ENCODE data around the gene GLOD4. TPM values are rescaled to one million over a fixed set of nuclear protein-coding genes. Genes with fewer than 3 reads are reported as not detected.

Gene GLOD4
- polyA plus RNA-seq, 1 experiment, result 42.2 TPM

DNA sequence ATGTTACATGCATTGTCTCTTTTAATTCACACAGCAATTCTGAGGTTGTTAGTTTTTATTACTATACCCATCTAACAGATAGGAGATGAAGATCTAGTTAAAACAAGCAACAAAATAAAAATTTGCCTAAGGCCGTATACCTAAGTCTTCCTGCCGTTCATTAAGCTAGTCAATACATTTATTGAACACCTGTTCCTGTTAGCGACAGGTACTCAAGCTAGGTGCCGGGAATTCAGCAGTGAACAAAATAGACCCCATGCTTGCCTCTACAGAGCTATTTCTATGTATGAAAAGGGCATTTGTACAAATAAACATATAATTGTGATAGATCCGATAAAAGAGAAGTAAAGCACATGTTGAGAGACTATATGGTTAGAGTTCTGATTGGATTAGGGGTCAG is 64.0 kb downstream of the GLOD4 start:
- Histone ChIP-seq H3K4me3 (ENCODE audit: low read depth, low read length) (no peak overlapping the region), H3K9me3 (ENCODE audit: control insufficient read depth, insufficient read depth, low read length) (peaks cover 5% of the 10 kb centered on the region; the same call in 1 of the 2 replicates), H3K27ac (ENCODE audit: low read depth, low read length) (no peak overlapping the region), H3K27me3 (ENCODE audit: control insufficient read depth, insufficient read depth, low read length) (no peaks in the 10 kb centered on the region)
- ChIA-PET CTCF (interaction anchor here (0.7 to 2.3 kb wide), 4 partner anchors 17 to 306 kb away, joined by 3 to 10 read pairs (median 4); partner anchors contain the start of gene TIMM22), POLR2A (no interaction called here)
- DNase-seq (ENCODE audit: low read depth, low spot score), result no peak
- TF ChIP-seq, protein P1, sequence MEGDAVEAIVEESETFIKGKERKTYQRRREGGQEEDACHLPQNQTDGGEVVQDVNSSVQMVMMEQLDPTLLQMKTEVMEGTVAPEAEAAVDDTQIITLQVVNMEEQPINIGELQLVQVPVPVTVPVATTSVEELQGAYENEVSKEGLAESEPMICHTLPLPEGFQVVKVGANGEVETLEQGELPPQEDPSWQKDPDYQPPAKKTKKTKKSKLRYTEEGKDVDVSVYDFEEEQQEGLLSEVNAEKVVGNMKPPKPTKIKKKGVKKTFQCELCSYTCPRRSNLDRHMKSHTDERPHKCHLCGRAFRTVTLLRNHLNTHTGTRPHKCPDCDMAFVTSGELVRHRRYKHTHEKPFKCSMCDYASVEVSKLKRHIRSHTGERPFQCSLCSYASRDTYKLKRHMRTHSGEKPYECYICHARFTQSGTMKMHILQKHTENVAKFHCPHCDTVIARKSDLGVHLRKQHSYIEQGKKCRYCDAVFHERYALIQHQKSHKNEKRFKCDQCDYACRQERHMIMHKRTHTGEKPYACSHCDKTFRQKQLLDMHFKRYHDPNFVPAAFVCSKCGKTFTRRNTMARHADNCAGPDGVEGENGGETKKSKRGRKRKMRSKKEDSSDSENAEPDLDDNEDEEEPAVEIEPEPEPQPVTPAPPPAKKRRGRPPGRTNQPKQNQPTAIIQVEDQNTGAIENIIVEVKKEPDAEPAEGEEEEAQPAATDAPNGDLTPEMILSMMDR (IDR thresholded peaks at IDR 0.05; ENCODE audit: low read depth, low read length), result no peak

Other genes with a start within 250 kb of the GLOD4 start
- gene VPS53, start 67.4 kb downstream of the GLOD4 start, polyA plus RNA-seq (2011; rRNA removed), result 29.2 and 32.7 TPM in 2 replicates
- 23.9 and 27.1 TPM in 2 replicates for gene TLCD3A, start 49.7 kb downstream of the GLOD4 start, polyA plus RNA-seq (2011; rRNA removed)
- gene GEMIN4, start 30.0 kb downstream of the GLOD4 start, polyA plus RNA-seq (2011; rRNA removed), result 9.3 and 13.6 TPM in 2 replicates
- gene MRM3, start 73 bp upstream of the GLOD4 start, polyA plus RNA-seq (2011; rRNA removed), result 8.1 and 8.7 TPM in 2 replicates
- 118 and 135 TPM in 2 replicates for gene NXN, start 197.5 kb upstream of the GLOD4 start, polyA plus RNA-seq (2011; rRNA removed)
- gene TIMM22, start 214.8 kb upstream of the GLOD4 start, polyA plus RNA-seq (2011; rRNA removed), result 17.7 and 18.1 TPM in 2 replicates